HL-60 (cell line): ENCODE results near the gene TBL1X.

Experiments used
- DNase-seq, 2 experiments: peaks; one replicate each; pipeline ENCODE4 v3.0.0-alpha.2; 2010 to 2020; ENCODE audit warnings: low read depth in 1 of 2, low spot score in 1 of 2
- H3K27ac ChIP-seq: fragments of 250-450 bp; sonication (Bioruptor Pico); replicated peaks from 2 replicates; pipeline ENCODE4 v1.5.1; 2020; ENCODE audit warnings: mild to moderate bottlenecking, moderate library complexity
- H3K27me3 ChIP-seq: fragments of 250-450 bp; sonication (Bioruptor Pico); 2 replicates; pipeline ENCODE4 v1.5.1; 2021; ENCODE audit warnings: mild to moderate bottlenecking, moderate library complexity; ENCODE audit not compliant: insufficient read depth, poor library complexity, severe bottlenecking
- H3K4me3 ChIP-seq: replicated peaks from 2 replicates; pipeline ENCODE4 v1.5.1; 2011; ENCODE audit warnings: mild to moderate bottlenecking, control low read depth, low read length; ENCODE audit not compliant: insufficient read depth
- GABPA ChIP-seq: IDR thresholded peaks from 2 replicates; pipeline ENCODE4 v1.6.1; 2012; ENCODE audit warnings: low read depth
- POLR2AphosphoS5 ChIP-seq: IDR thresholded peaks from 2 replicates; pipeline ENCODE4 v1.6.1; 2012; ENCODE audit warnings: low read depth
- SPI1 ChIP-seq: IDR thresholded peaks from 2 replicates; pipeline ENCODE4 v1.6.1; 2012; ENCODE audit warnings: low read depth, mild to moderate bottlenecking, borderline replicate concordance
- TF ChIP-seq, protein P1 (sequence below): IDR thresholded peaks from one replicate; pipeline ENCODE4 v1.5.1; 2011; ENCODE audit warnings: low read length, control low read depth, inconsistent platforms; ENCODE audit not compliant: insufficient read depth
- TF ChIP-seq, protein P2 (sequence below): IDR thresholded peaks from 2 replicates; pipeline ENCODE4 v1.6.1; 2012; ENCODE audit warnings: low read depth; ENCODE audit not compliant: insufficient replicate concordance

TBL1X gene

DNA sequence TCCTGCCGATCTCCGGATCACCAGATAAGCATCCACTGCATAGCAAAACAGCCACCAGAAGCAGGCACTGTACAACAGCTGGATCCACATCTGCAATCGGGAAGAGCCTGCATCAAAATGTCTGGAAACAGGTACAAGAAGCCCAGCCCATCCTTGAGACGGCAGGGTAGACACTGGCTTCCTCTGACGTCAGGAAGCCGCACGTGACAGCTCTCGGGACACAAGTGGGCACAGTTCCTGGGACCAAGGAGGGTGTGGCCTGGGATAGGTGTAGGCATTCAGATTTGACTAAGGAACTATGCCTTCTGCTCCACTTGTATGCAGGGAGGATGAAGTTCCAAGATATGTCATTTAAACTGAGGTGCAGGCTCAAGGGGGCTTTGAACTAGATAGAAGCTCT is 294.5 kb downstream of the TBL1X start:
- no peak for TF ChIP-seq GABPA
- no peak for TF ChIP-seq SPI1
- TF ChIP-seq POLR2AphosphoS5, result no peak
- TF ChIP-seq, protein P1, sequence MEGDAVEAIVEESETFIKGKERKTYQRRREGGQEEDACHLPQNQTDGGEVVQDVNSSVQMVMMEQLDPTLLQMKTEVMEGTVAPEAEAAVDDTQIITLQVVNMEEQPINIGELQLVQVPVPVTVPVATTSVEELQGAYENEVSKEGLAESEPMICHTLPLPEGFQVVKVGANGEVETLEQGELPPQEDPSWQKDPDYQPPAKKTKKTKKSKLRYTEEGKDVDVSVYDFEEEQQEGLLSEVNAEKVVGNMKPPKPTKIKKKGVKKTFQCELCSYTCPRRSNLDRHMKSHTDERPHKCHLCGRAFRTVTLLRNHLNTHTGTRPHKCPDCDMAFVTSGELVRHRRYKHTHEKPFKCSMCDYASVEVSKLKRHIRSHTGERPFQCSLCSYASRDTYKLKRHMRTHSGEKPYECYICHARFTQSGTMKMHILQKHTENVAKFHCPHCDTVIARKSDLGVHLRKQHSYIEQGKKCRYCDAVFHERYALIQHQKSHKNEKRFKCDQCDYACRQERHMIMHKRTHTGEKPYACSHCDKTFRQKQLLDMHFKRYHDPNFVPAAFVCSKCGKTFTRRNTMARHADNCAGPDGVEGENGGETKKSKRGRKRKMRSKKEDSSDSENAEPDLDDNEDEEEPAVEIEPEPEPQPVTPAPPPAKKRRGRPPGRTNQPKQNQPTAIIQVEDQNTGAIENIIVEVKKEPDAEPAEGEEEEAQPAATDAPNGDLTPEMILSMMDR, result no peak
- TF ChIP-seq, protein P2, sequence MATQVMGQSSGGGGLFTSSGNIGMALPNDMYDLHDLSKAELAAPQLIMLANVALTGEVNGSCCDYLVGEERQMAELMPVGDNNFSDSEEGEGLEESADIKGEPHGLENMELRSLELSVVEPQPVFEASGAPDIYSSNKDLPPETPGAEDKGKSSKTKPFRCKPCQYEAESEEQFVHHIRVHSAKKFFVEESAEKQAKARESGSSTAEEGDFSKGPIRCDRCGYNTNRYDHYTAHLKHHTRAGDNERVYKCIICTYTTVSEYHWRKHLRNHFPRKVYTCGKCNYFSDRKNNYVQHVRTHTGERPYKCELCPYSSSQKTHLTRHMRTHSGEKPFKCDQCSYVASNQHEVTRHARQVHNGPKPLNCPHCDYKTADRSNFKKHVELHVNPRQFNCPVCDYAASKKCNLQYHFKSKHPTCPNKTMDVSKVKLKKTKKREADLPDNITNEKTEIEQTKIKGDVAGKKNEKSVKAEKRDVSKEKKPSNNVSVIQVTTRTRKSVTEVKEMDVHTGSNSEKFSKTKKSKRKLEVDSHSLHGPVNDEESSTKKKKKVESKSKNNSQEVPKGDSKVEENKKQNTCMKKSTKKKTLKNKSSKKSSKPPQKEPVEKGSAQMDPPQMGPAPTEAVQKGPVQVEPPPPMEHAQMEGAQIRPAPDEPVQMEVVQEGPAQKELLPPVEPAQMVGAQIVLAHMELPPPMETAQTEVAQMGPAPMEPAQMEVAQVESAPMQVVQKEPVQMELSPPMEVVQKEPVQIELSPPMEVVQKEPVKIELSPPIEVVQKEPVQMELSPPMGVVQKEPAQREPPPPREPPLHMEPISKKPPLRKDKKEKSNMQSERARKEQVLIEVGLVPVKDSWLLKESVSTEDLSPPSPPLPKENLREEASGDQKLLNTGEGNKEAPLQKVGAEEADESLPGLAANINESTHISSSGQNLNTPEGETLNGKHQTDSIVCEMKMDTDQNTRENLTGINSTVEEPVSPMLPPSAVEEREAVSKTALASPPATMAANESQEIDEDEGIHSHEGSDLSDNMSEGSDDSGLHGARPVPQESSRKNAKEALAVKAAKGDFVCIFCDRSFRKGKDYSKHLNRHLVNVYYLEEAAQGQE, result no peak
- H3K27me3 ChIP-seq, result no peaks in the 10 kb centered on the region
- H3K4me3 ChIP-seq, result no peak overlapping the region
- no peak for DNase-seq
- no peak overlapping the region for H3K27ac ChIP-seq

DNA sequence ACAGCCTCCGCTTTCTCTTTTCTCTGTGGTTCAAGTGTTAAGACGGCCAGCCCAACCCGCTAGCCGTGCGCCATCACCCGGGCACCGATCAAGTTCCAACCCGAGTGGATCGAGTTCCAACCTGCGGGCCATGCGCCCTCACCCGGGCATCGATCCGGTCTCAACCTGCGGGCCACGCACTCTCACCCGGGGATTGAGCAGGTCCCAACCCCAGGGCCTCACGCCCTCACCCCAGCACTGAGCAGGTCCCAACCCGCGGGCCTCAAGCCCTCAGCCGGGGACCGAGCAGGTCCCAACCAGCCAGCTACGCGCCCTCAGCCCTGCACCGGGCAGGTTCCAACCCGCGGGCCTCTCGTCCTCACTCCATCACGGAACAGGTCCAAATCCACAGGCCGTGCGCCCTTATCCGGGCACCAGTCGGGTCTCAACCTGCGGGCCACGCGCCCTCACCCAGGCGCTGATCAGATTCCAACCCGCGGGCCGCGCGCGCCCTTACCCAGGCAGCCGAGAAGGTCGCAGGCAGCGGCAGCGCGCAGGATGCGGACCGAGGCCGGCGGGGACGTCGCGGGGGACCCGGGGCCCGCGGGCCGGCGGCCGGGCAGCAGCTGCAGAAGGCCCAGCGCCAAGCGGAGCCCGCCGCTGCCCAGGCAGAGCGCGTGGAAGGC is 300.3 kb downstream of the TBL1X start:
- no peak overlapping the region for H3K27ac ChIP-seq
- H3K27me3 ChIP-seq, result no peaks in the 10 kb centered on the region
- TF ChIP-seq POLR2AphosphoS5 (no peak), GABPA (no peak), SPI1 (no peak)
- TF ChIP-seq, protein P2, result no peak
- TF ChIP-seq, protein P1, result no peak
- H3K4me3 ChIP-seq, result no peak overlapping the region
- no peak for DNase-seq

DNA sequence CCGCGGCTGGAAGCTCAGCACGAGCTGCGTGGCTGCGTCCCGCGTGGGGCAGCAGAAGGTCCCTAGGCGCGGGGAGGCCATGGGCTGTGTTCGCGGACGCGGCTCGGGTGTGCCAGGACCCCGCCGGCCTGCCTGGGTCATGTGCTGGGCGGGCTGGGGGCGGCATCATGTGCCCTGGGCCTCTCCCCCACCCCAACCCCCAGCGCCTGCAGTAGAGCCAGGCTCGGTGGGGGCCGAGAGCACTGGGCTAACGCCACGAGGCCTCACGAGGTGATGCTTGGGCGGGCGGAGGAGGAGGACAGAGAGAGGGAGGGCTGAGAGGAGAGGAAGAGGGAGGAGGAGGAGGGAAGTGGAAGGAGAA is 300.9 kb downstream of the TBL1X start, which contains the start of gene GPR143:
Gene GPR143, minus strand, starts transcription at position 111 of the 361 bp plus-strand sequence. Its CDS starts 30 bp downstream, at position 81.
- no peak within 1 kb of the TSS for H3K4me3 ChIP-seq
- no peak for DNase-seq
- TF ChIP-seq, protein P2, result no peak
- no peak for TF ChIP-seq SPI1
- no peak for TF ChIP-seq GABPA
- TF ChIP-seq, protein P1, result no peak
- no peak for TF ChIP-seq POLR2AphosphoS5
- no peaks in the 10 kb centered on the region for H3K27me3 ChIP-seq
- H3K27ac ChIP-seq, result no peak within 1 kb of the TSS
